ENCODE measurements around the gene GPR42. TPM values are rescaled to one million over a fixed set of nuclear protein-coding genes. Genes with fewer than 3 reads are reported as not detected.
"Not testable (repeated sequence)": the region's sequence is repeated elsewhere in the genome, so short reads cannot be mapped to it uniquely, and the experiment has no call there.

GPR42 gene
- total RNA-seq, 1 donor from 2014 or later: not detected

- no peak for DNase-seq (ENCODE audit: low read depth)
Observed at GRCh38 chr19:35363711-35364425, 7.0 kb upstream of the GPR42 start.

- DNase-seq (ENCODE audit: low read depth): no peak
Observed at GRCh38 chr19:35365303-35365702, 5.6 kb upstream of the GPR42 start.

DNA sequence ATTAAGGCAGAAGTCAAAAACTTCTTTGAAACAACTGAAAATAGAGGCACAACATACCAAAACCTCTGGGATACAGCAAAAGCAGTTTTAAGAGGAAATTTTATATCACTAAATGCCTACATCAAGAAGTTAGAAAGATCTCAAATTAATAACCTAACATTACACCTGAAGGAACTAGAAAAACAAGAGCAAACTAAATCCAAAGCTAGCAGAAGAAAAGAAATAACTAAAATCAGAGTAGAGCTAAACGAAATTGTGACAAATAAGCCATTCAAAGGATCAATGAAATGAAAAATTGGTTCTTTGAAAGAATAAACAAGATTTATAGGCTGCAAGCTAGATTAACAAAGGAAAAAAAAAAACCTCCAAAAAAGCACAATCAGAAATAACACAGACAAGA lies 2.5 kb upstream of the GPR42 start:
- no peak for DNase-seq (ENCODE audit: low read depth)

GRCh38 chr19:35369522-35369921 lies 1.3 kb upstream of the GPR42 start:
- no peak for DNase-seq (ENCODE audit: low read depth)

DNA sequence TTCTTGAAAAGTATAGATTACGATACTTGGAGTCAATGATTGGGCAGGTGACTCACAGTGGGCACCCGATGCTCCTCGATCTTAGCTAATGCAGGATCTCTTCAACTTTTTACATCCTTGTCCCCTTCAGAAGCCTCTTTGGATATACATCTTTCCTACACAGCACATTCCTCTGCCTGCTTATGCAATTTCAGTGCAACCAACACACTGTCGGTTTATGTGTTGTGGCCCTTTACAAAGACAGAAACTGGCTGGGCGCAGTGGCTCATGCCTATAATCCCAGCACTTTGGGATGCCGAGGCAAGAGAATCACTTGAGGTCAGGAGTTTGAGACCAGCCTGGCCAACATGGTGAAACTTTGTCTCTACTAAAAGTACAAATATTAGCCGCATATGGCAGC lies 2.6 kb downstream of the GPR42 start:
- DNase-seq (ENCODE audit: low read depth): no peak

DNA sequence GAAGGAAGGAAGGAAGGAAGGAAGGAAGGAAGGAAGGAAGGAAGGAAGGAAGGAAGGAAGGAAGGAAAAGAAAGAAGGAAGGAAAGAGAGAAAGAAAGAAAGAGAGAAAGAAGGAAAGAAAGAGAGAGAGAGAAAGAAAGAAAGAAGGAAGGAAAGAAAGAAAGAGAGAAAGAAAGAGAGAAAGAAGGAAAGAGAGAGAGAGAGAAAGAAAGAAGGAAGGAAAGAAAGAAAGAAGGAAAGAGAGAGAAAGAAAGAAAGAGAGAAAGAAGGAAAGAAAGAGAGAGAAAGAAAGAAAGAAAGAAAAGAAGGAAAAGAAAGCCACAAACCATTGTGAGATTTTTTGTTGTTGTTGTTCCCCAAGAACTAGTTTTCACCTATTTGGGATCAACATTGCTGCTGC lies 3.2 kb downstream of the GPR42 start:
- not testable (repeated sequence) for DNase-seq (ENCODE audit: low read depth)

DNA sequence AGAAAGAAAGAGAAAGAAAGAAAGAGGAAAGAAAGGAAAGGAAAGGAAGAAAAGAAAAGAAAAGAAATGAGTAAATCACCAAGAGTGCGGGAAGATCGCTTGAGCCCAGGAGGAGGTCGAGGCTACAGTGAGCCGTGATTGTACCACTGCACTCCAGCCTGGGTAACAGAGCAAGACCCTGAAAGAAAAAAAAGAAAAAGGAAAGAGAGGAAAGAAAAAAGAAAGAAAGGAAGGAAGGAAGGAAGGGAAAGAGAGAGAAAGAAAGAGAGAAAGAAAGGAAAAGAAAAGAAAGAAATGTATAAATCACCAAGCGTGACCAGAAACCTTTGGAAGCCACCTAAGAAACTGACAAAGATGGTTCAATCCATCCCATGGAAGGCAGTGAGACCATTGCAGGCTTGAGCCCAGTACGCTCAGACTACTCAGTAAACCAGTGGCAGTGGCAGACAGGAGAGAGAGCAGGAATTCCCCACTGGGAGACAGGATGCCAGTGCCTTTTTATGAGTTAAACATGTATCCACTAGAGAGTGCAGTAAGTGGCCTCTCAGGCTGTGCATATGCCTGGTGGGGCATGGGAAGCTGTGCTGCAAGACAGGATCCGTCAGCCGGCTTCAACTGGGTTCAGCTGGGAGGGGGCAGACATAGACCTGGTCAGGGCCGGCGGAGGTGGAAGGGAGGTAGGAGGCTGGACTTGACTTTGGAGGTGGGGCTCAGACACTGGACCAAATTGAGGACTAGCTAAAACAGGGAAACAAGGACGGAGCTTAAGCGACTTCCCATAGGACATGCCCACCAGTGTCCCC lies 4.8 kb downstream of the GPR42 start:
- no peak for DNase-seq (ENCODE audit: low read depth)

GRCh38 chr19:35377656-35378055 lies 6.8 kb downstream of the GPR42 start:
- no peak for DNase-seq (ENCODE audit: low read depth)

DNA sequence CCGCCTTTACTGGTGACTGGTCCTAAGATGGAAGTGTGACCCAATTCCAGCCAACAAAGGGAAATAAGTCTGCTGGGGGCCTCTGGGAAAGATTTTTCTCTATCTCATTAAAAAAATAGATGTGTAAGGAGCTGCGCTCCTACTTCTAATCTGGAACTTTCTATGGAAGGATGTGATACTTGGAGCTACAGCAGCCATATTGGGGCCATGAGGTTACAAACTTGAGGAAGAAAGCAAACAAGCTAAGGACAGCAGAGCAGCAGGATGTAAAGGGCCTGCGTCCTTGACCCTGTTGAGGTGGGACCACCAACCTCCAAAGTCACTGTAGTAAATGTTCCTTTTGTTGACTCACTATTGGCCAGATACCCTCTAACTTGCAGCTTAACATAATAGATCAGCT lies 7.5 kb downstream of the GPR42 start:
- DNase-seq (ENCODE audit: low read depth): no peak

DNA sequence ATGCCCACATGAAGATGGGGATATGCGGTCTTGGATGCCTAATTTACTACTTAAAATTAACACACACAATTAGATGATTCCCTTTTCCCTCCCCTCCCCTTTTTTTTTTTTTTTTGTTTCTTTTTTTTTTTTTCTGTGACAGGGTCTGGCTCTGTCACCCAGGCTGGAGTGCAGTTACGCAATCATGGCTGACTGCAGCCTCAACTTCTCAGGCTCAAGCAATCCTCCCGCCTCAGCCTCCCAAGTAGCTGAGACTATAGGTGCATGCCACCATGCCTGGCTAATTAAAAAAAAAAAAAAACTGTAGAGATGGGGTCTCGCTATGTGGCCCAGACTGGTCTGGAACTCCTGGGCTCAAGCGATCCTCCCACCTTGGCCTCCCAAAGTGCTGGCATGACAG lies 8.7 kb downstream of the GPR42 start:
- not testable (repeated sequence) for DNase-seq (ENCODE audit: low read depth)

DNA sequence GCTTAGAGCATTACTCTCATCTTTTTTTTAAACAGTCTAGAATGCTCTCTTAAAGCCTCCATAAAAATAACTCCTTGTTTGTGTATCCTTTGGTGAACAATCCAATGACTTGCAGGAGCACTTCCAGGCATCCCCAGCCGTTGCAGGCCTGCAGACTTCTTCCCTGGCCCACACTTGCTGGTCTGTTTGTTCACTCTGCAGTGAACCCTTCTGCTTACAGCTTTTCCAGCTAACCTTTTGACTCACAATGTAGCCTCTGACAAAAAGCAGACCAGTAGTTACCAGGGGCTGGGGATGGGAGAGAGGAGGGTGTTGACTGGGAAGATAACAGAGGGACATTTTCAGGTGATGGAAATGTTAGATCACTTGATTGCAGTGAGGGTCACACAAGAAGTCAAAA lies 9.1 kb downstream of the GPR42 start:
- DNase-seq (ENCODE audit: low read depth): no peak

DNA sequence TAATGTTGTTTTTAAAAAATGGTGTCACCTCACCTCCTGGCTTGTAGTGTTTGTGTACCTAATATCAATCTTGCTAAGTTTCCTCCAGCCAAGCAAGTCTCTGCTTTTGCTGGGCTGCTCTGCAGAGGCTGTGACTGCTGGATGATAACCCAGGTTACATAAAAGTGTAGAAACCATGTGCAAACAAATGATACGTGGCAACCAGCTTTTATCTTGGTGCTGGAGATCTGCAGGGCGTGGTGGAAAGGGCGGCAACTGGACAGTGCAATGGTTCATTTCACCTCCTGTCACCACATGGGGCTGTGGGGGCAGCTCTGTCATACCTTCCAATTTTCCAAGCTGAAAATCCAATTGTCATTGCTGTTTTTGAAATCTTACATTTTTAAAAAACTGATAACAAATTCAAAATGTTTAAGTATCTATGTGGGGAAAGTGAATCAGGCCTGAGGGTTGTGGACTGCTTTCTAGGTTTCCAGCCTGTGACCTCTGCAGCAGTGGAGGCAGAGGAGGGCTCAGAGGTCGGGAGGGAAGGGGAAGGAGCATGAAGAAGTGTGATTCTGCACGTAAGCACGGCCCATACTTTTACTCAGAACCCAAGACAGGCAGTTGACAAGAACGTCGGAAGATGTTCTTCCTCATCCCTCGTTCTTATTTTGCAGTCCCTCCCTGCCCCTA lies 9.7 kb downstream of the GPR42 start:
- DNase-seq (ENCODE audit: low read depth): no peak

- DNase-seq (ENCODE audit: low read depth): no peak
Observed at GRCh38 chr19:35381318-35381717, 10.4 kb downstream of the GPR42 start.

- no peak for DNase-seq (ENCODE audit: low read depth)
Observed at GRCh38 chr19:35381926-35382325, 11.1 kb downstream of the GPR42 start.

GRCh38 chr19:35383536-35383935 lies 12.7 kb downstream of the GPR42 start:
- DNase-seq (ENCODE audit: low read depth): no peak

DNA sequence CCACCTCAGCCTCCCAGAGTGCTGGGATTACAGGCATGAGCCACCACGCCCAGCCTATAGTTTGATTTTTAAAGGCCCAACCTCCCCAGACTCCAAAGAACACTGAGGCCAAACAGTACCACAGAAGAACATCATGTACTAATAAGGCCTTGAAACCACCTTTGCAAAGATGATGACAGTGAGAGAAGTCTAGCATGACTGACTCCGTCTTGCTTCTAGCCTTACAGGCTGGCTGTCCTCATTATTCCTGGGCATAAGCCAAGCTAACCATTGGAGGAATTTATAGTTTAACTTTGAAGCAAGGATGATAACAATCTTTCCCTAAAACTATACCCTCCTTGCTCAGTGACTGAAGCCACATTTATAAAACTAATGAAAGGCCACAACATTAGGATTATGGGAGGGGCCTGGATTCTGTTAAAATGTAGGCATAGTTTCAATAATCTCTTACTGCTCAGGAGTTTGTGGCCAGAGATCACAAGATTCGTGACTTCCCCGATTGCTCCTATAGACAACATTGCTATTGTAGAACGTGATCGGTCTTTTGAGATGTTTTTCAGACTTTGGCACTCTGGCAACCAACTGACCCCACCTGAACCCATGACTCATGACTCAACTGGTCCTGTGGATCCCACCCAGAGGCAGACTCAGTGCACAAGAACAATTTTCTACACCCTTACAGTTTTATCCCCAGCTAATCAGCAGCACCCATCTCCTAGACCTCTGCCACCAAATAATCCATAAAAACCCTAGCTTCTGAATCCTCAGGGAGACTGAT lies 17.6 kb downstream of the GPR42 start:
- no peak for DNase-seq (ENCODE audit: low read depth)

DNA sequence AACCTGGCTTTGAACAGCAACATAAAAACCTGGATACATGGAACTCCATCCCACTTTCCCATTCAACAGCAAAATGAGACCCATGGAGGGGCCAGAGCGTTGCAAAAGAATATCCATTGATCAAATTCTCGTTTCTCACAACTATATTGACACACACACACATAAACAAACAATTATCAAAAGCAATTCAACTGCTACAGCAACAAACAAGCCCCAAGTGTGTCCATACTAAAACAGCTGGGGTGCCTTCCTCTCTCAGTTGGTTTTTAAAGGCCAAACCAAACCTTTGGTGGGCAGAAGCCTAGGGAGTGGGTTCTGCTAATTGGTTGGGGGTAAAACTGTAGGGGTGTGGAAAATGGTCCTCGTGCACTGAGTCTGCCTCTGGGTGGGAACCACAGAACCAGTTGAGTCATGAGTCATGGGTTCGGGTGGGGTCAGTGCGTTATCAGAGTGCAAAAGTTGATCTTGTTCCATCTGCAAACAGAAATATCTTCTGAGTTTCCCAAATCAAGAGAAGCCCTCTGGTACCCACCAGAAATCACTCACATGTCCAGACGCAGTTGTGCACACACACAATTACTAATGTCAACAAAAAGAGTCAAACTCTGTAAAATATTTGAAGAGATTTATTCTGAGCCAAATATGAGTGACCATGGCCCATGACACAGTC lies 18.5 kb downstream of the GPR42 start:
- DNase-seq (ENCODE audit: low read depth): no peak

DNA sequence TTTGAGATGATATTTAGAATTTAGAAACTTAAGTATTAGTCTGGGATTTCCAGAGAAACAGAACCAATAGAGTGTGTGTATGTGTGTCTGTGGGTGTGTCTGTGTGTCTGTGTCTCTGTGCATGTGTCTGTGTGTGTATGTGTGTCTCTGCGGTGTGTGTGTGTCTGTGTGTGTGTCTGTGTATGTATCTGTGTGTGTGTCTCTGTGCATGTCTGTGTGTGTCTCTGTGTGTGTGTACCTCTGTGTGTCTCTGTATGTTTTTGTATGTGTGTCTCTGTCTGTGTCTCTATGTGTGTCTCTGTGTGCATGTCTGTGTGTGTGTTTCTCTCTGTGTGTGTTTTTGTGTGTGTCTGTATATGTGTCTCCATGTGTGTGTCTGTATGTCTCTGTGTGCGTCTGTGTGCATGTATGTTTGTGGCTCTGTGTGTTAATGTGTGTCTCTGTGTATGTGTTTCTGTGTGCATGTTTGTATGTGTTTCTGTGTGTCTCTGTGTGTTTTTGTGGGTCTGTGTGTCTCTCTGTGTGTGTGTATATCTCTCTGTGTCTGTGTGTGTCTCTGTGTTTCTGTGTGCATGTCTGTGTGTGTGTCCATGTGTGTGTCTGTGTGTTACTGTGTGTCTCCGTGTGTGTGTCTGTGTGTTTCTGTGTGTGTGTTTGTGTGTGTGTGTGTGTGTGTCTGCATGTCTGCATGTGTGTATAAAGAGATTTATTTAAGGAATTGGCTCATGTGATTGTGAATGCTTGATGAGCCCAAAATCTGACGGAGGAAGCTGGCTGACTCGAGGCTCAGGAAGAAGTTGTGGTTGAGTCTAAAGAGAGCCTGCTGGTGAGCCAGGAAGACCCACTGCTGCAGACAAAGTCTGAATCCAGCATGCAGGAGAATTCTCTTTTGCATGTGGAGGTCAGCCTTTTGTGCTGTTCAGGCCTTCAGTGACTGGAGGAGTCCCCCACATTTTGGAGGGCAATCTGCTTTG lies 22.2 kb downstream of the GPR42 start:
- no peak for DNase-seq (ENCODE audit: low read depth)

- no peak for DNase-seq (ENCODE audit: low read depth)
Observed at GRCh38 chr19:35395382-35396199, 24.7 kb downstream of the GPR42 start.
